Stimulated activated CD4-positive, alpha-beta T cell treated with anti-CD3 and anti-CD28 coated beads, TNF-alpha, amount 100 ng/mL, for 4 hours (primary cell): ENCODE measurements around the gene NEO1.
"Not testable (repeated sequence)": the region's sequence is repeated elsewhere in the genome, so short reads cannot be mapped to it uniquely, and the experiment has no call there.

Experiments used
- DNase-seq, 3 experiments: peaks; one replicate each; pipeline ENCODE4 v3.0.0-alpha.2; 2020; ENCODE audit warnings: low read depth in 3 of 3

Gene NEO1

GRCh38 chr15:73265536-73266153 is 213.4 kb downstream of the NEO1 start:
- peak in 2 of 3 experiments; percentile 8 to 18 for DNase-seq

GRCh38 chr15:73268457-73268856 is 216.2 kb downstream of the NEO1 start:
- no peak for DNase-seq

GRCh38 chr15:73270366-73271097 is 218.3 kb downstream of the NEO1 start:
- no peak for DNase-seq

- peak in 2 of 3 experiments; percentile 3 to 7 for DNase-seq
Observed at GRCh38 chr15:73273181-73274002, 221.1 kb downstream of the NEO1 start.

- no peak for DNase-seq
Observed at GRCh38 chr15:73275862-73276261, 223.6 kb downstream of the NEO1 start.

- no peak for DNase-seq
Observed at GRCh38 chr15:73282567-73283365, 230.5 kb downstream of the NEO1 start.

- DNase-seq, result no peak
Observed at GRCh38 chr15:73283366-73283962, 231.2 kb downstream of the NEO1 start.

GRCh38 chr15:73284090-73284716 is 231.9 kb downstream of the NEO1 start:
- DNase-seq, result no peak

GRCh38 chr15:73286311-73286710 is 234.0 kb downstream of the NEO1 start:
- no peak for DNase-seq

- DNase-seq, result no peak
Observed at GRCh38 chr15:73287019-73287418, 234.8 kb downstream of the NEO1 start.

- DNase-seq, result no peak
Observed at GRCh38 chr15:73291441-73291840, 239.2 kb downstream of the NEO1 start.

- DNase-seq, result no peak
Observed at GRCh38 chr15:73293773-73294172, 241.5 kb downstream of the NEO1 start.

- no peak for DNase-seq
Observed at GRCh38 chr15:73295630-73296286, 243.5 kb downstream of the NEO1 start.

- no peak for DNase-seq
Observed at GRCh38 chr15:73296609-73297353, 244.5 kb downstream of the NEO1 start.

- DNase-seq, result no peak
Observed at GRCh38 chr15:73298522-73299245, 246.4 kb downstream of the NEO1 start.

- not testable (repeated sequence) for DNase-seq
Observed at GRCh38 chr15:73300286-73300685, 248.0 kb downstream of the NEO1 start.

GRCh38 chr15:73303636-73304035 is 251.4 kb downstream of the NEO1 start:
- DNase-seq, result no peak

GRCh38 chr15:73305331-73306211 is 253.3 kb downstream of the NEO1 start:
- DNase-seq, result no peak
